SU-DHL-6 (cell line): ENCODE data around the gene ZNF224.

ENCODE experiments used
- H2AFZ ChIP-seq: fragments of 200-600 bp; sonication (generic); 2 replicates; pipeline ENCODE4 v1.6.1; 2014; ENCODE audit warnings: low read depth, mild to moderate bottlenecking, moderate library complexity, mixed read lengths, antibody characterized with exemption, low read length; ENCODE audit not compliant: severe bottlenecking
- H3F3A ChIP-seq: fragments of 200-600 bp; shearing (Covaris generic); 2 replicates; pipeline ENCODE4 v1.6.0; 2016; ENCODE audit warnings: antibody characterized with exemption, mild to moderate bottlenecking; ENCODE audit not compliant: insufficient read depth
- H3K27ac ChIP-seq: fragments of 200-600 bp; sonication (generic); 2 replicates; pipeline ENCODE4 v1.5.1; 2016; ENCODE audit warnings: low read depth, mild to moderate bottlenecking, low read length, moderate library complexity, mixed read lengths
- H3K27me3 ChIP-seq: fragments of 200-600 bp; sonication (generic), shearing (Covaris generic); 2 replicates; pipeline ENCODE4 v1.6.0; 2014; ENCODE audit warnings: mild to moderate bottlenecking, low read length
- H3K36me3 ChIP-seq: fragments of 200-600 bp; sonication (generic); 2 replicates; pipeline ENCODE4 v1.6.1; 2014; ENCODE audit warnings: mild to moderate bottlenecking, low read length, mixed read lengths
- H3K4me2 ChIP-seq: fragments of 300-600, 200-600 bp; shearing (Covaris generic), sonication (generic); 2 replicates; pipeline ENCODE4 v1.6.0; 2014; ENCODE audit warnings: low read length, low read depth, mild to moderate bottlenecking; ENCODE audit not compliant: poor library complexity, severe bottlenecking
- H3K4me3 ChIP-seq: fragments of 200-600 bp; sonication (generic); 2 replicates; pipeline ENCODE4 v1.5.1; 2014; ENCODE audit warnings: antibody characterized with exemption, low read length, mild to moderate bottlenecking, mixed read lengths; ENCODE audit not compliant: insufficient read depth, poor library complexity, severe bottlenecking
- H3K79me2 ChIP-seq: fragments of 200-600 bp; sonication (generic); 2 replicates; pipeline ENCODE4 v1.6.1; 2014; ENCODE audit warnings: mild to moderate bottlenecking, low read length, moderate library complexity; ENCODE audit not compliant: insufficient read depth
- H3K9ac ChIP-seq: fragments of 200-600 bp; sonication (generic); 2 replicates; pipeline ENCODE4 v1.7.0; 2014; ENCODE audit warnings: mild to moderate bottlenecking, low read length
- H3K9me2 ChIP-seq: fragments of 200-600 bp; sonication (generic); replicated peaks from 2 replicates; pipeline ENCODE4 v1.6.1; 2014; ENCODE audit warnings: low read length; ENCODE audit not compliant: insufficient read depth
- H3K9me3 ChIP-seq: fragments of 200-600 bp; sonication (generic); 2 replicates; pipeline ENCODE4 v1.6.1; 2014; ENCODE audit warnings: low read length, mixed read lengths; ENCODE audit not compliant: insufficient read depth
- H4K20me1 ChIP-seq: fragments of 200-600 bp; sonication (generic); 2 replicates; pipeline ENCODE4 v1.6.1; 2014; ENCODE audit warnings: low read depth, mild to moderate bottlenecking, antibody characterized with exemption, low read length, moderate library complexity, mixed read lengths
- CTCF ChIP-seq: fragments of 200-600 bp; sonication (generic); IDR thresholded peaks from one replicate; pipeline ENCODE4 v1.5.1; 2017; ENCODE audit warnings: antibody characterized with exemption, mild to moderate bottlenecking, low read length, moderate library complexity; ENCODE audit not compliant: insufficient read depth, poor library complexity, severe bottlenecking
- EZH2phosphoT487 ChIP-seq: fragments of 200-600 bp; sonication (generic), shearing (Covaris generic); conservative IDR thresholded peaks from 2 replicates; pipeline ENCODE4 v1.6.1; 2018; ENCODE audit warnings: mild to moderate bottlenecking, antibody characterized with exemption, low read length, moderate library complexity, mixed read lengths

ZNF224 gene

DNA sequence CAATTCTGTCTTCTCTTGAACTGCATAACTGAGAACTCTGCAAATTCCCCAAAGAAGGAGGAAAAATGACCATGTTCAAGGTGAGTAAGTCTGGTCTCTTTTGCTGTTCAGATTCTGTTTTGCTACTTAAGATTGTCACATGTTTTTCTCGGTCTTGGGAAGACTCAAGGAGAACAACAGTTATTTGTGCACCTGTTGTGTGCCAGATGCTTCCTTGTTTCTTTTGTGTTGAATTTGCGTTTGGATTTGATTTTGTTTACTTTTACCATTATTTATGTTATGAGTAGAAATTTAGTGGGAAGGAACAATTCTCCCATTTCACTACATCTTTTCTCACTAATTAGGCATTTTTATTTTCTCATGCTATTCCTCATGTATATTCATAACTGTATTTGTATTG lies 17.8 kb upstream of the ZNF224 start:
- H3K79me2 ChIP-seq: no peaks in the 10 kb centered on the region
- H3F3A ChIP-seq: no peaks in the 10 kb centered on the region
- no peaks in the 10 kb centered on the region for H3K36me3 ChIP-seq
- TF ChIP-seq CTCF (no peak), EZH2phosphoT487 (no peak)
- no peak overlapping the region for H3K9ac ChIP-seq
- no peaks in the 10 kb centered on the region for H3K9me2 ChIP-seq
- no peaks in the 10 kb centered on the region for H4K20me1 ChIP-seq
- no peak overlapping the region for H3K27ac ChIP-seq
- no peak overlapping the region for H3K4me2 ChIP-seq
- no peak overlapping the region for H2AFZ ChIP-seq
- H3K27me3 ChIP-seq: no peaks in the 10 kb centered on the region
- no peaks in the 10 kb centered on the region for H3K9me3 ChIP-seq
- H3K4me3 ChIP-seq: no peak overlapping the region

- Histone ChIP-seq H3K9me3 (no peaks in the 10 kb centered on the region), H3K36me3 (peaks cover 6% of the 10 kb centered on the region; the same call in 1 of the 2 replicates), H3K9ac (no peak overlapping the region), H3F3A (no peaks in the 10 kb centered on the region), H2AFZ (no peak overlapping the region), H3K27me3 (no peaks in the 10 kb centered on the region), H3K79me2 (peaks cover 21% of the 10 kb centered on the region), H3K27ac (no peak overlapping the region), H3K9me2 (no peaks in the 10 kb centered on the region), H3K4me3 (no peak overlapping the region), H3K4me2 (no peak overlapping the region), H4K20me1 (no peaks in the 10 kb centered on the region)
- no peak for TF ChIP-seq CTCF
- no peak for TF ChIP-seq EZH2phosphoT487
Measured at GRCh38 chr19:44092108-44092507, 2.1 kb upstream of the ZNF224 start.

DNA sequence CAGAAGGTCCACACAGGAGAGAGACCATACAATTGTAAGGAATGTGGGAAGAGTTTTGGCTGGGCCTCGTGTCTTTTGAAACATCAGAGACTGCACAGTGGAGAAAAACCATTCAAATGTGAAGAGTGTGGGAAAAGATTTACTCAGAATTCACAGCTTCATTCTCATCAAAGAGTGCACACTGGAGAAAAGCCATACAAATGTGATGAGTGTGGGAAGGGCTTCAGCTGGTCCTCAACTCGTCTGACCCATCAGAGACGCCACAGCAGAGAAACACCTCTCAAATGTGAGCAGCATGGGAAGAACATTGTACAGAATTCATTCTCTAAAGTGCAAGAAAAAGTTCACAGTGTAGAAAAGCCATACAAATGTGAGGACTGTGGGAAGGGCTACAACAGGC lies 13.6 kb downstream of the ZNF224 start:
- TF ChIP-seq CTCF: no peak
- TF ChIP-seq EZH2phosphoT487: no peak

More for the DNA sequence above, 13.6 kb downstream of the ZNF224 start:
- H2AFZ ChIP-seq: no peak overlapping the region
- H3K9ac ChIP-seq: no peak overlapping the region
- H3K36me3 ChIP-seq: peaks cover 38% of the 10 kb centered on the region
- H3K27me3 ChIP-seq: no peaks in the 10 kb centered on the region
- peaks cover 28% of the 10 kb centered on the region; the same call in 1 of the 2 replicates for H3K9me3 ChIP-seq
- no peaks in the 10 kb centered on the region for H4K20me1 ChIP-seq
- H3K79me2 ChIP-seq: no peaks in the 10 kb centered on the region
- no peaks in the 10 kb centered on the region for H3F3A ChIP-seq
- H3K4me2 ChIP-seq: no peak overlapping the region
- H3K27ac ChIP-seq: no peak overlapping the region
- H3K4me3 ChIP-seq: no peak overlapping the region
- H3K9me2 ChIP-seq: no peaks in the 10 kb centered on the region
